GM23338 (cell line): Measurements from ENCODE around the gene CD82. TPM values are rescaled to one million over a fixed set of nuclear protein-coding genes. Genes with fewer than 3 reads are reported as not detected.

Source experiments
- ATAC-seq: fragments of 200-7000 bp; cut with Tn5 transposase; 3 replicates; pipeline ENCODE4 v1.9.1; 2020
- DNase-seq: peaks from one replicate; pipeline ENCODE4 v3.0.0-alpha.2; 2015; ENCODE audit warnings: low spot score
- H2AFZ ChIP-seq: fragments of 200-600 bp; sonication (generic); 2 replicates; pipeline ENCODE4 v1.8.0; 2016; ENCODE audit warnings: antibody characterized with exemption, mild to moderate bottlenecking, moderate library complexity
- H3F3A ChIP-seq: fragments of 200-600 bp; sonication (generic); replicated peaks from 2 replicates; pipeline ENCODE4 v1.8.0; 2017; ENCODE audit warnings: antibody characterized with exemption, mixed run types, low read depth
- H3K27ac ChIP-seq: fragments of 200-600 bp; sonication (generic); 2 replicates; pipeline ENCODE4 v1.6.1; 2016; ENCODE audit warnings: low read depth
- H3K27me3 ChIP-seq: fragments of 200-600 bp; sonication (generic); 2 replicates; pipeline ENCODE4 v1.8.0; 2016; ENCODE audit warnings: mild to moderate bottlenecking, mixed run types, moderate library complexity; ENCODE audit not compliant: insufficient read depth
- H3K36me3 ChIP-seq: fragments of 200-600 bp; sonication (generic); 2 replicates; pipeline ENCODE4 v1.8.0; 2016; ENCODE audit warnings: mild to moderate bottlenecking; ENCODE audit not compliant: insufficient read depth
- H3K4me1 ChIP-seq: fragments of 200-600 bp; sonication (generic); 2 replicates; pipeline ENCODE4 v1.8.0; 2016; ENCODE audit warnings: mild to moderate bottlenecking, moderate library complexity; ENCODE audit not compliant: insufficient read depth
- H3K4me2 ChIP-seq: fragments of 200-600 bp; sonication (generic); 2 replicates; pipeline ENCODE4 v1.7.1; 2017; ENCODE audit warnings: mixed run types
- H3K4me3 ChIP-seq: fragments of 200-600 bp; sonication (generic); 2 replicates; pipeline ENCODE4 v1.6.1; 2016; ENCODE audit warnings: mixed run types
- H3K79me2 ChIP-seq: fragments of 200-600 bp; sonication (generic); replicated peaks from 2 replicates; pipeline ENCODE4 v1.8.0; 2017; ENCODE audit warnings: mild to moderate bottlenecking; ENCODE audit not compliant: insufficient read depth
- H3K9me2 ChIP-seq: fragments of 200-600 bp; sonication (generic); 2 replicates; pipeline ENCODE4 v1.8.0; 2017; ENCODE audit not compliant: insufficient read depth
- H4K20me1 ChIP-seq: fragments of 200-600 bp; sonication (generic); replicated peaks from 2 replicates; pipeline ENCODE4 v1.8.0; 2017; ENCODE audit warnings: mild to moderate bottlenecking; ENCODE audit not compliant: insufficient read depth
- H3K27ac Mint-ChIP-seq: 2 replicates; pipeline ENCODE4 v1.8.0; 2020; ENCODE audit warnings: inconsistent platforms, mild to moderate bottlenecking, moderate library complexity, mixed read lengths
- H3K27me3 Mint-ChIP-seq: 3 replicates; pipeline ENCODE4 v1.8.0; 2022; ENCODE audit warnings: low read depth, mild to moderate bottlenecking, moderate library complexity, mixed read lengths, inconsistent platforms; ENCODE audit not compliant: insufficient read depth, poor library complexity
- H3K36me3 Mint-ChIP-seq: 3 replicates; pipeline ENCODE4 v1.8.0; 2021; ENCODE audit warnings: low read depth, mild to moderate bottlenecking, inconsistent platforms, moderate library complexity, mixed read lengths
- H3K4me1 Mint-ChIP-seq: 3 replicates; pipeline ENCODE4 v1.8.0; 2020; ENCODE audit warnings: mild to moderate bottlenecking, inconsistent platforms, mixed read lengths
- H3K4me3 Mint-ChIP-seq: 3 replicates; pipeline ENCODE4 v1.8.0; 2021; ENCODE audit warnings: moderate library complexity, mild to moderate bottlenecking, inconsistent platforms, mixed read lengths
- H3K9me3 Mint-ChIP-seq: 3 replicates; pipeline ENCODE4 v1.8.0; 2020; ENCODE audit warnings: moderate library complexity, mild to moderate bottlenecking, inconsistent platforms, mixed read lengths
- CREB1 ChIP-seq: fragments of 250-450 bp; sonication (Bioruptor Pico); IDR thresholded peaks from 2 replicates; pipeline ENCODE4 v1.5.0; 2020; ENCODE audit warnings: low read depth, mild to moderate bottlenecking, moderate library complexity
- EZH2 ChIP-seq: fragments of 200-600 bp; sonication (generic); IDR thresholded peaks from one replicate; pipeline ENCODE4 v1.8.0; 2017; ENCODE audit warnings: antibody characterized with exemption, mild to moderate bottlenecking, low read depth; ENCODE audit not compliant: unreplicated experiment
- EZH2phosphoT487 ChIP-seq: fragments of 200-600 bp; sonication (generic); IDR thresholded peaks from one replicate; pipeline ENCODE4 v1.8.1; 2018; ENCODE audit warnings: antibody characterized with exemption; ENCODE audit not compliant: unreplicated experiment
- JUNB ChIP-seq: IDR thresholded peaks from one replicate; pipeline ENCODE4 v1.6.1; 2016; ENCODE audit warnings: antibody characterized with exemption; ENCODE audit not compliant: unreplicated experiment
- NANOG ChIP-seq: IDR thresholded peaks from 2 replicates; pipeline ENCODE4 v1.6.1; 2016; ENCODE audit warnings: antibody characterized with exemption, borderline replicate concordance
- POLR2AphosphoS5 ChIP-seq: IDR thresholded peaks from 2 replicates; pipeline ENCODE4 v1.6.1; 2016; ENCODE audit warnings: antibody characterized with exemption, low read depth
- STAT1 ChIP-seq: IDR thresholded peaks from one replicate; pipeline ENCODE4 v1.6.1; 2016; ENCODE audit warnings: antibody characterized with exemption; ENCODE audit not compliant: unreplicated experiment
- ZNF114 ChIP-seq: fragments of 250-450 bp; sonication (Bioruptor Pico); IDR thresholded peaks from 2 replicates; pipeline ENCODE4 v1.5.0; 2020; ENCODE audit warnings: mild to moderate bottlenecking, moderate library complexity
- polyA plus RNA-seq: library from polyadenylated mRNA; unstranded; fragments of >200 nt; fragmentation: Nextera tagmentation; extraction: Ambion mirVana; gene quantifications from 2 replicates; pipeline ENCODE4 v1.2.1, GENCODE V29; 2016
- total RNA-seq: library from RNA; depleted of rRNA; stranded (reverse); fragments of >200 nt; shearing (Covaris generic); gene quantifications from 2 replicates; pipeline ENCODE4 v1.2.3, GENCODE V29; 2014
- TF ChIP-seq, protein P1 (sequence below): fragments of 250-450 bp; sonication (Bioruptor Pico); IDR thresholded peaks from 2 replicates; pipeline ENCODE4 v1.5.0; 2020; ENCODE audit warnings: mild to moderate bottlenecking, moderate library complexity
- TF ChIP-seq, protein P2 (sequence below): IDR thresholded peaks from 2 replicates; pipeline ENCODE4 v1.6.1; 2016; ENCODE audit warnings: antibody characterized with exemption

The CD82 gene
- total and polyA plus RNA-seq, 2 experiments from 2014 or later, result 4.4 to 4.9 TPM

DNA sequence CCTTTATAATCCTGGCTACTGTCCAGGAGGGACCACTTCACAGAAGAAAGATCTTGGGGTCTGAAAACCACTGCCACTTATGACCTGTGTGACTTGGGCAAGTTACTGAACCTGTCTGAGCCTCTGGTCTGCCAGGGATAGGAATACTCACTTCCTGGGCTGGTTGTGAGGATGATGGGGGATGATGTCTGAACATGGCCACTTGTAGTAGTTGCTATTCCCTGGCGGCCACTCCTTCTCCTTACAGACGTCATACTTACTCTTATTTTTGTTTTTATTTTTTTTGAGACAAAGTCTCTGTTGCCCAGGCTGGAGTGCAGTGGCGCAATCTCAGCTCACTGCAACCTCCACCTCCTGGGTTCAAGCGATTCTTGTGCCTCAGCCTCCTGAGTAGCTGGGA is 26.1 kb downstream of the CD82 start:
- H3K4me1 Mint-ChIP-seq, result peaks cover 25% of the 10 kb centered on the region
- no peaks in the 10 kb centered on the region for H3K9me3 Mint-ChIP-seq
- Histone ChIP-seq H4K20me1 (no peaks in the 10 kb centered on the region), H3K9me2 (no peaks in the 10 kb centered on the region), H3F3A (no peaks in the 10 kb centered on the region), H3K4me2 (no peak overlapping the region), H3K27me3 (no peaks in the 10 kb centered on the region), H3K27ac (no peak overlapping the region), H3K79me2 (no peaks in the 10 kb centered on the region), H3K4me1 (peaks cover 8% of the 10 kb centered on the region; the same call in 1 of the 2 replicates), H3K4me3 (no peak overlapping the region), H3K36me3 (no peaks in the 10 kb centered on the region), H2AFZ (no peak overlapping the region)
- no peak overlapping the region for H3K4me3 Mint-ChIP-seq
- H3K36me3 Mint-ChIP-seq, result no peaks in the 10 kb centered on the region
- no peak for DNase-seq
- no peak for ATAC-seq
- TF ChIP-seq STAT1, result no peak
- no peak for TF ChIP-seq CREB1 (CRISPR knock-in tag)
- no peak for TF ChIP-seq EZH2phosphoT487
- no peak for TF ChIP-seq POLR2AphosphoS5
- TF ChIP-seq JUNB, result no peak
- TF ChIP-seq EZH2, result no peak
- TF ChIP-seq ZNF114, result no peak
- TF ChIP-seq, protein P1, sequence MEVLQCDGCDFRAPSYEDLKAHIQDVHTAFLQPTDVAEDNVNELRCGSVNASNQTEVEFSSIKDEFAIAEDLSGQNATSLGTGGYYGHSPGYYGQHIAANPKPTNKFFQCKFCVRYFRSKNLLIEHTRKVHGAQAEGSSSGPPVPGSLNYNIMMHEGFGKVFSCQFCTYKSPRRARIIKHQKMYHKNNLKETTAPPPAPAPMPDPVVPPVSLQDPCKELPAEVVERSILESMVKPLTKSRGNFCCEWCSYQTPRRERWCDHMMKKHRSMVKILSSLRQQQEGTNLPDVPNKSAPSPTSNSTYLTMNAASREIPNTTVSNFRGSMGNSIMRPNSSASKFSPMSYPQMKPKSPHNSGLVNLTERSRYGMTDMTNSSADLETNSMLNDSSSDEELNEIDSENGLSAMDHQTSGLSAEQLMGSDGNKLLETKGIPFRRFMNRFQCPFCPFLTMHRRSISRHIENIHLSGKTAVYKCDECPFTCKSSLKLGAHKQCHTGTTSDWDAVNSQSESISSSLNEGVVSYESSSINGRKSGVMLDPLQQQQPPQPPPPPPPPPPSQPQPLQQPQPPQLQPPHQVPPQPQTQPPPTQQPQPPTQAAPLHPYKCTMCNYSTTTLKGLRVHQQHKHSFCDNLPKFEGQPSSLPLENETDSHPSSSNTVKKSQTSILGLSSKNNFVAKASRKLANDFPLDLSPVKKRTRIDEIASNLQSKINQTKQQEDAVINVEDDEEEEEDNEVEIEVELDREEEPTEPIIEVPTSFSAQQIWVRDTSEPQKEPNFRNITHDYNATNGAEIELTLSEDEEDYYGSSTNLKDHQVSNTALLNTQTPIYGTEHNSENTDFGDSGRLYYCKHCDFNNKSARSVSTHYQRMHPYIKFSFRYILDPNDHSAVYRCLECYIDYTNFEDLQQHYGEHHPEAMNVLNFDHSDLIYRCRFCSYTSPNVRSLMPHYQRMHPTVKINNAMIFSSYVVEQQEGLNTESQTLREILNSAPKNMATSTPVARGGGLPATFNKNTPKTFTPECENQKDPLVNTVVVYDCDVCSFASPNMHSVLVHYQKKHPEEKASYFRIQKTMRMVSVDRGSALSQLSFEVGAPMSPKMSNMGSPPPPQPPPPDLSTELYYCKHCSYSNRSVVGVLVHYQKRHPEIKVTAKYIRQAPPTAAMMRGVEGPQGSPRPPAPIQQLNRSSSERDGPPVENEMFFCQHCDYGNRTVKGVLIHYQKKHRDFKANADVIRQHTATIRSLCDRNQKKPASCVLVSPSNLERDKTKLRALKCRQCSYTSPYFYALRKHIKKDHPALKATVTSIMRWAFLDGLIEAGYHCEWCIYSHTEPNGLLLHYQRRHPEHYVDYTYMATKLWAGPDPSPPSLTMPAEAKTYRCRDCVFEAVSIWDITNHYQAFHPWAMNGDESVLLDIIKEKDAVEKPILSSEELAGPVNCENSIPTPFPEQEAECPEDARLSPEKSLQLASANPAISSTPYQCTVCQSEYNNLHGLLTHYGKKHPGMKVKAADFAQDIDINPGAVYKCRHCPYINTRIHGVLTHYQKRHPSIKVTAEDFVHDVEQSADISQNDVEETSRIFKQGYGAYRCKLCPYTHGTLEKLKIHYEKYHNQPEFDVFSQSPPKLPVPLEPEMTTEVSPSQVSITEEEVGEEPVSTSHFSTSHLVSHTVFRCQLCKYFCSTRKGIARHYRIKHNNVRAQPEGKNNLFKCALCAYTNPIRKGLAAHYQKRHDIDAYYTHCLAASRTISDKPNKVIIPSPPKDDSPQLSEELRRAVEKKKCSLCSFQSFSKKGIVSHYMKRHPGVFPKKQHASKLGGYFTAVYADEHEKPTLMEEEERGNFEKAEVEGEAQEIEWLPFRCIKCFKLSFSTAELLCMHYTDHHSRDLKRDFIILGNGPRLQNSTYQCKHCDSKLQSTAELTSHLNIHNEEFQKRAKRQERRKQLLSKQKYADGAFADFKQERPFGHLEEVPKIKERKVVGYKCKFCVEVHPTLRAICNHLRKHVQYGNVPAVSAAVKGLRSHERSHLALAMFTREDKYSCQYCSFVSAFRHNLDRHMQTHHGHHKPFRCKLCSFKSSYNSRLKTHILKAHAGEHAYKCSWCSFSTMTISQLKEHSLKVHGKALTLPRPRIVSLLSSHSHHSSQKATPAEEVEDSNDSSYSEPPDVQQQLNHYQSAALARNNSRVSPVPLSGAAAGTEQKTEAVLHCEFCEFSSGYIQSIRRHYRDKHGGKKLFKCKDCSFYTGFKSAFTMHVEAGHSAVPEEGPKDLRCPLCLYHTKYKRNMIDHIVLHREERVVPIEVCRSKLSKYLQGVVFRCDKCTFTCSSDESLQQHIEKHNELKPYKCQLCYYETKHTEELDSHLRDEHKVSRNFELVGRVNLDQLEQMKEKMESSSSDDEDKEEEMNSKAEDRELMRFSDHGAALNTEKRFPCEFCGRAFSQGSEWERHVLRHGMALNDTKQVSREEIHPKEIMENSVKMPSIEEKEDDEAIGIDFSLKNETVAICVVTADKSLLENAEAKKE (CRISPR knock-in tag), result no peak
- TF ChIP-seq NANOG, result no peak
- TF ChIP-seq, protein P2, sequence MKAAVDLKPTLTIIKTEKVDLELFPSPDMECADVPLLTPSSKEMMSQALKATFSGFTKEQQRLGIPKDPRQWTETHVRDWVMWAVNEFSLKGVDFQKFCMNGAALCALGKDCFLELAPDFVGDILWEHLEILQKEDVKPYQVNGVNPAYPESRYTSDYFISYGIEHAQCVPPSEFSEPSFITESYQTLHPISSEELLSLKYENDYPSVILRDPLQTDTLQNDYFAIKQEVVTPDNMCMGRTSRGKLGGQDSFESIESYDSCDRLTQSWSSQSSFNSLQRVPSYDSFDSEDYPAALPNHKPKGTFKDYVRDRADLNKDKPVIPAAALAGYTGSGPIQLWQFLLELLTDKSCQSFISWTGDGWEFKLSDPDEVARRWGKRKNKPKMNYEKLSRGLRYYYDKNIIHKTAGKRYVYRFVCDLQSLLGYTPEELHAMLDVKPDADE, result no peak
- peaks cover 3% of the 10 kb centered on the region for H3K27me3 Mint-ChIP-seq
- no peak overlapping the region for H3K27ac Mint-ChIP-seq
